Colon (tissue), 2 donors: ENCODE results near the gene GUSB.
"Not testable (repeated sequence)": the region's sequence is repeated elsewhere in the genome, so short reads cannot be mapped to it uniquely, and the experiment has no call there.

Source experiments
- FAIRE-seq: peaks from 2 replicates; lab custom pipeline; 2012; peaks lifted over from hg19 to GRCh38; lab: Jason Lieb, UNC
- donor health status: control.
- donor health status: control.

The GUSB gene

DNA sequence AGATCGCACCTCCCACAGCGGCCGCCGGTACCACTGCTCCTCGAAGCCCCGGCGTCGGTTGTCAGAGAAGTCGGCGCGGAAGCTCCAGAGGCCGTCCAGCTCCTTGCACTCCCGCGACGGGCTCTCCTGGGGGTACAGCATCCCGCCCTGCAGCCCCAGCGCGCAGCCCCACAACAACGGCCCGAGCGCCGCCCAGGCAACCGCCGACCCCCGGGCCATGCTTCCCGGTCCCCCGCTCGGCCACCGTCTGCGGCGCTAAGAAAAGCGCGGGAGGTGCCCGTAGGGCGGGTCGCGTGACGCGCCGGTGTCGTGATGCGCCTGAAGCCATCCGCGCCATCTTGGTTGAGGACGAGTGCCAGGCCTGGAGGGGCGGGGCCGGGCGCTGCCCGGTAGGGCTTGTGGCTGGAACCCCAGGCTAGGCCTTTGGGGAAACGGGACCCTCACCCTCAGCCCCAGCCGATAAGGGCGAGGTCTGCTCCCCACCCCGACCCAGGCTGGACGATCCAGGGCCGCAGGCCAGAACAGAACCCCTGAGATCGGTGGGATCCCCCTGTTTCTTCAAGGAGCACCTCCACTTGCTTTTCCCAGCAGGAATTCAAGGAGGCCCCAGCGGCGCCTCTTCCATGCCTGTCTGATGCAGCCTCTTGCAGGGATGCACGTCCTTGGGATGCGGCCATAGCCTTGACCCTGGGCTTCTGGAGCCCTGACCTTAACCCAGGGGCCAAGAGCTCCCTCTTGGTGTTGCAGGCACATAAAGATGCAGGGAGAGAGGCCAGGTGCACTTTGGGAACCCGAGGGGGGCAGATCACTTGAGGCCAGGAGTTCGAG lies at the start of gene GUSB:
TSS of gene GUSB (minus strand) at position 249 of the 828 bp plus-strand sequence. CDS start at position 219, 30 bp downstream.
- no peak for FAIRE-seq

DNA sequence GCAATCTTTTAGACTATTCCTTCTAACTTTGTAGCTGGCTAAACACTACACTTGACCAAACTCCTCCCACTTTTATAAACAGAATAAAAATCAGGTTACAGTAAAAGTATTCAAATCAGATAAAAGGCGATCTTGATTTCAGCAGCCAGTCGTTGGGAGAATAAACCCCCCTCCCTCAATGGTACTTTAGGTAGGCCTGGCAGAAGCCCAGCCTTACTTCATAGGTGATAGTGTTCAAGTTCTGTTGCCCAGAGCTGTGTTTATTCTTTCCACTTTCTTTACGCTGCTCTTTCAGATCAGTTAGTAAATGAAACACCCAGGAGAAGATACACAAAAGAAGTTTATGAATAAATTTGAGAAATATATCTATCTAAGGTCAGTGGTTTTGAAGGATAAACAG lies 46.3 kb upstream of the GUSB start:
- FAIRE-seq, result not testable (repeated sequence)

DNA sequence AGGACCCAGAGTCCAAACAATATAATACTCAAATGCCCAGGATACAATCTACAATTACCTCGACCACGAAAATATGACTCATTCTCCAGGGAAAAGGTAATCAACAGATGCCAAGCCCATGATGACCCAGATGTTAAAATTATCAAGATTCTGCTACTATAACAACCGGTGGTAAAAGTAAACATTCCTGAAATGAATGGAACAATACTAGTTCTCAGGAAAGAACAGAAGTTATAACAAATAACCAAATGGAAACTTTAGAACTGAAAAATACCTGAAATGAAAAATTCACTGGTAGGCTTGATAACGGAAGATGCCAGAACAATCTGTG lies 34.1 kb upstream of the GUSB start:
- FAIRE-seq, result no peak

DNA sequence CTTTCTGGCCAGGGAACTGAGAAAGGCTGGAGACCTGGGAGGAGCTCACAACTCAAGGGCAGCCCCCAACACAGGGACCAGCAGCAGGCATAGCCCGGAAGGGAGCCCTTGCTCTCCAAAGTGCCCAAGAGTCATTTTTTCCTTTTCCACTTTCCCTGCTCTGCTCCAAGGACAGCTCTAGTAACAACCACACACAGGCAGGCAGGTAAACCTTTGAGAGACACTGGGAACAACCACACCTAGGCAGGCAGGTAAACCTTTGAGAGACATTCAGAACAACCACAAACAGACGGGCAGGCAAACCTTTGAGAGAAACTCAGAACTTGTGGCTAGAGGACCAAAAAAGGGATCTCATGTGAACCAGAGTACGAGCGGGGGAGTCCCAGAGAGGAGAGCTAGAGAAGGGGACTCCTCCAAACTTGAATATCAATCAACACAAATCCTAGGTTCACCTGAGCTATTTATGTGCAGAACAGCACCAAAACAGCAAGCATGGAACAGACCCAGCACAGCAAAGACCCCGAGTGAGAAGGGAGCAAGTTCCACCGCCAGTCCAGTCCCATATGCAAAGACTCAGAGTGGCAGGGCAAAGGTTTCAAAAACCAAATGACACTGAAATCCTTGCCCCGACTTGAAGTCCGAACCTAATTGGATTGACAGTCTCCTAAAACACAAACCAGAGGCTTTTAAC lies 33.6 kb upstream of the GUSB start:
- no peak for FAIRE-seq

DNA sequence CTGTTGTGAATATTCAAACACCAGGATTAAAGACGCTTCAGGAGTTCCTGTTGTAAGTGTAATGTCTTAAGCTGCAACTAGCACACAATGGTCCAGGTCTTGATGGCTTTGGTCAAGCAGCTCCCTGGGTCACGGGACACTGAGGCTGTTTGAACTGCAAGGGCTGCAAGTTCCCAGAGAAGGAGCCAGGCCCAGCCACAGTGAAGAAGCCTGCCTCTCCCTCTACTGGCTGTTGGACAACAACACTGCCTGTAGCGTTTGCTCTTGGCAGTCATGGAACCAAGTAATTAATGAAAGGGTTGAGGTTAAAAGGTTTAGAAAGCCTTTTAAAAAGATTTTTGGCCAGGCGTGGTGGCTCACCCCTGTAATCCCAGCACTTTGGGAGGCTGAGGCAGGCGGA lies 31.9 kb upstream of the GUSB start:
- FAIRE-seq, result no peak

- FAIRE-seq, result no peak
Measured at GRCh38 chr7:66007232-66007631, 25.2 kb upstream of the GUSB start.

- FAIRE-seq, result not testable (repeated sequence)
Measured at GRCh38 chr7:66005115-66005671, 23.2 kb upstream of the GUSB start.

- not testable (repeated sequence) for FAIRE-seq
Measured at GRCh38 chr7:66000823-66001417, 18.9 kb upstream of the GUSB start.

GRCh38 chr7:65994984-65995383 lies 13.0 kb upstream of the GUSB start:
- not testable (repeated sequence) for FAIRE-seq

DNA sequence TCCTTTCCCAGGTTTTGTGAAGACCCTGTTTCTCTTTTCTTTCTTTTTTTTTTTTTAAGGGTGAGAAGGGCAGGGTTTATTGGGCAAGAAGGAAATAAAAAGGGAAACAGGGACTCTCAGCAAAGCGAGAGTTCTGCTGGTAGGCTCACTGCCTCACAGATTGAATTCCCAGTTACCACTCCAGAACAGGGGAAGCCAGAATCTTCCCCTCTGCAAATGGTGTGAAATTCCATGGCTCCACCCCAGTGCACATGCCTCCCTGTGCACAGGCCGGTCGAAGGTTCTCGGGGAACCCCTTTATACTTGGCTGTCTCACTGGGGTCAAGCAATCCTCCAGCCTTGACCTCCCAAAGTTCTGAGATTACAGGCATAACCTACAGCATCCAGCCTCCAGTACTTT lies 10.5 kb upstream of the GUSB start:
- no peak for FAIRE-seq

DNA sequence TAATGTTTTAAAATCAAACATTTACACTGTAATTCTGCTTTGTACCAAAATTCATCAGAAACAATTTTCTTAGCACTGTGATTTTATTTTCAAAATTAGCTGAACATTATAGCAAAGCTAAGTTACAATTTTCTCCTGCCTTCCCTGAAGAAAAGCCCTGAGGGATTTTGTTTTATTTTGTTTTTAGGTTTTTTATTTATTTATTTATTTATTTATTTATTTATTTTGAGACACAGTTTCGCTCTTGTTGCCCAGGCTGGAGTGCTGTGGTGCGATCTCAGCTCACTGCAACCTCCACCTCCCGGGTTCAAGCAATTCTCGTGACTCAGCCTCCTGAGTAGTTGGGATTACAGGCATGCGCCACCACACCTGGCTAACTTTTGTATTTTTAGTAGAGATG lies 9.8 kb upstream of the GUSB start:
- FAIRE-seq, result not testable (repeated sequence)

DNA sequence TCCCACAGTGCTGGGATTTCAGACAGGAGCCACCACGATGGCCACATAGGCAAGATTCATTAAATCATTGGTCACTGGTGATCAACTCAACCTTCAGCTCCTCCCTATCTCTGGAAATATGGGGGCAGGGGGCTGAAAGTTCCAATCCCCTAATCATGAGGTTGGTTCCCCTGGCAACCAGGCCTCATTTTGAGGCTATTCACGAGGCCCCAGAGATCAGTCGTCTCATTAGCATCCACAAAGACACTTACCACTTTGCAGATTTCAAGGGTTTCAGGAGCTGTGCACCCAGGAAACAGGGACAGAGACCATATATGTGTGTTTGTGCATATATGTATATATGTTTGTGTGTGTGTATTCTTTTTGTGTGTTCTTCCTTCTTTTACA lies 7.7 kb upstream of the GUSB start:
- no peak for FAIRE-seq

GRCh38 chr7:65988503-65988902 lies 6.5 kb upstream of the GUSB start:
- not testable (repeated sequence) for FAIRE-seq

GRCh38 chr7:65988084-65988483 lies 6.1 kb upstream of the GUSB start:
- FAIRE-seq, result no peak

DNA sequence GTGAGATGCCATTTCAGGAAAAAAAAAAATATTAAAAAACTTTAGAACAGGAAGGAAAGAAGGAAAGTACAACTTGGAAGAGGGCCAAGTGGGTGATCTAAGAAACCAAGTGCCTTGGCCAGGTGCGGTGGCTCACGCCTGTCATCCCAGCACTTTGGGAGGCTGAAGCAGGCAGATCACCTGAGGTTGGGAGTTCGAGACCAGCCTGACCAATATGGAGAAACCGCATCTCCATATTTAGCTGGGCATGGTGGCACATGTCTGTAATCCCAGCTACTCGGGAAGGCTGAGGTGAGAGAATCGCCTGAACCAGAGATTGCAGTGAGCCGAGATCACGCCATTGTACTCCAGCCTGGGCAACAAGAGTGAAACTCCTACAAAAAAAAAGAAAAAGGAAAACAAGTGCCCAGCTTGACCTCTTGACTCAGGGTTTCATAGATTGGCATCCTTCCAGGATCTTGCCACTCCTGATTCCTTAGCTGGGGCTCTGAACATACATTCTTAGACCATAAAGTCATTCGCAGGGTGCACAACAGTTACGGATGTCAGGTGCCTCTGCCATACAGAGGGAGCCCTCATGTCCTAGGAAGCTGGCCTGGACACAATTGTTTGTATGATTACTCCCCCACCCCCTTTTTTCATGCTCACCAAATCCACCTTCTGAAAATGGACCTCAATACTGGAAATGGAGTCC lies 2.1 kb upstream of the GUSB start:
- no peak for FAIRE-seq

GRCh38 chr7:65980478-65981250 lies 1.3 kb downstream of the GUSB start:
- FAIRE-seq, result no peak

DNA sequence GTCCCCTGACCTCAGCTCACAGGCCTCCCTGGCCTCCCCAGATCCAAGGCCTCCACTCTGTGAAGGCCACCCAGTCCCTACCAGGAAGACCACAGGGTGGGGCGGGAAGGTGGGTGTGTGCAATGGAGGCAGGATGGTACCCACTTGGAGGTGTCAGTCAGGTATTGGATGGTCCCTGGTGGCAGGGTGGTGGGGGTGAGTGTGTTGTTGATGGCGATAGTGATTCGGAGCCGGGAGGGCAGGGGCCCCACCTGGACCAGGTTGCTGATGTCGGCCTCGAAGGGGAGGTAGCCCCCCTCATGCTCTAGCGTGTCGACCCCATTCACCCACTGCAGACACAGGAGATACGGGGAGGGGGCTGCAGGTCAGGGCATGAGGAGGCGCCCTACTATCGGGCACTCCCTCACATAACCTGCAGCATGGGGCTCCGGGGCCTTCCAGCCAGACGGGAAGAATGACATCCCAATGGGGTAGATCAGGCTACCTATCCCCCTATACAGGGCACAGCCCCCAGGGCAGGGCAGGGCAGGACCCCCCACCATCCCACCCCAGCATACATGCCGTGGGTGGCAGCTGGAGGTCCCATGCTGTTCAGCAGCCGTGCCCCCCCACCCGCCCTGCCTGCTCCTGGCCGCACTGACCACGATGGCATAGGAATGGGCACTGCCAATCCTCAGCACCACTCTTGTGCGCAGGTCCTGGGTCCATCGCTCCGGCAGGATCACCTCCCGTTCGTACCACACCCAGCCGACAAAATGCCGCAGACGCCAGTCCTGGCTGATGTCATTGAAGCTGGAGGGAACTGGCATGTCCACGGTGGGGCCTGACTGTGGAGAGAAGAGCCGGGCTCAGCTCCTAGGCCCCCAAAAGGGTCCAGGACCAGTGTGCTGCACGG lies 2.2 kb downstream of the GUSB start:
- FAIRE-seq, result no peak

DNA sequence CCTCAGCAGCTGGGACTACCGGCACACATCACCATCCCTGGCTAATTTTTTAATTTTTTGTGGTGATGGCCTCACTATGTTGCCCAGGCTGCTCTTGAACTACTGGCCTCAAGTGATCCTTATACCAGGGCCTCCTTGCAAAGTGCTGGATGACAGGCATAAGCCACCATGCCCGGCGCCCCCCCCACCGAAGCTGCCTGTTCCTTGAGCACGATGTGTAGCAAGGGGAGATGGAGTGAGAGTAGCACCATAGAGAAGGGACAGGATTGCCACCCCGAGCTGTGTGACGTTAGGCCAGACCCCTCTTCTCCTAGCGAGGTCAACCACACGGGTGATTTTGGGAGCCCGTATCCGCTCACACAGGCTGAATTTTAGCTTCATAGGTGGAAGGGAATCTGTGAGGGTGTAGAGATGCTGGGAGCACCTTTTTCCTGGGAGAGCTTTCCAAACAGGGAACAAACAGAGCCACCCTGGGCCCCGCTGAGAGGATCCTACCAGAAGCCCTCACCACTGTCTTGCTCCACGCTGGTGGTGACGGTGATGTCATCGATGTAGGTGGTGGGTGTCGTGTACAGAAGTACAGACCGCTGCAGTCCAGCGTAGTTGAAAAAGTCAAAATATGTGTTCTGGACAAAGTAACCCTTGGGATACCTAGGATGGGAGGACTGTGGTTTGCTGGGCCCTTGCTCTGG lies 3.0 kb downstream of the GUSB start:
- FAIRE-seq, result no peak

DNA sequence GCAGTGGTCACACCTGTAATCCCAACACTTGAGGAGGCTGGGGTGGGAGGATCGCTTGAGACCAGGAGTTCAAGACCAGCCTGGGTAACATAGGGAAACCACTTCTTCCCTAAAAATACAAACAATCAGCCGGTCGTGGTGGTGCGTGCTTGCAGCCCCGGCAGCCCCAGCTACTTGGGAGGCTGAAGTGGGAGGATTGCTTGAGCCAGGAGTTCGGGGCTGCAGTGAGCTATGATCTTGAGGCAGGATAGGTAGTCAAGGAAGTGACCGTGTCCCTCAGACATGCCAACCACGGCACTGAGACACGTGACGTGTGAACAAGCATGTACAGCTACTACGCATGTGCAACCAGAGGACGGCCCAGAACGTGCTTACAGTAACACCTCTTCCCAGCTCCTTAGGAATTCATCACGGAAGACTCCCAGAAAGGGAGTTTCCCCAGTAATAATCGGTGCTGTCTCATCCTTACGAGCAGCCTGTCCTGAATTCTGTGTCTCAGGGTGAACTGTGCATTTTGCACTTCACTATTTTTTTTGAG lies 5.3 kb downstream of the GUSB start:
- FAIRE-seq, result no peak
